Measurements from ENCODE around the gene CCDC186. TPM values are rescaled to one million over a fixed set of nuclear protein-coding genes. Genes with fewer than 3 reads are reported as not detected.

CCDC186 gene
- total RNA-seq, 1 experiment from 2014 or later: 26.3 TPM

GRCh38 chr10:114189700-114190099, 15.7 kb upstream of the CCDC186 start:
- BruUV-seq (replicated peaks): no TSS peak
- H3K4me1 Mint-ChIP-seq (ENCODE audit: low read depth, unreplicated experiment): no peaks in the 10 kb centered on the region
- H3K9me3 Mint-ChIP-seq (ENCODE audit: unreplicated experiment): no peaks in the 10 kb centered on the region
- H3K27me3 Mint-ChIP-seq (ENCODE audit: insufficient read depth, unreplicated experiment): no peaks in the 10 kb centered on the region
- H3K4me3 Mint-ChIP-seq (ENCODE audit: unreplicated experiment): no peak overlapping the region
- DNase-seq: no peak
- H3K27ac Mint-ChIP-seq (ENCODE audit: unreplicated experiment): no peak overlapping the region
- no peaks in the 10 kb centered on the region for H3K9me3 ChIP-seq
- ChIA-PET CTCF (no interaction called here), POLR2A (no interaction called here)
- TF ChIP-seq CTCF (IDR thresholded peaks at IDR 0.05; ENCODE audit: insufficient read depth in 1 of 2, low read depth in 1 of 2, low read length in 1 of 2, severe bottlenecking in 1 of 2, unreplicated experiment in 1 of 2): no peak
- no peaks in the 10 kb centered on the region for H3K36me3 ChIP-seq (ENCODE audit: control insufficient read depth, insufficient read depth, low read length)
- no peaks in the 10 kb centered on the region for H3K27me3 ChIP-seq (replicated peaks; ENCODE audit: control insufficient read depth, insufficient read depth, low read length)
- H3K4me3 ChIP-seq (ENCODE audit: low read depth, low read length): no peak overlapping the region
- intact Hi-C loops (cut with micrococcal nuclease; ENCODE audit: unreplicated experiment): no loop called here
- H3K4me1 ChIP-seq: no peaks in the 10 kb centered on the region
- no peaks in the 10 kb centered on the region for H3K36me3 Mint-ChIP-seq (ENCODE audit: insufficient read depth, unreplicated experiment)

- ChIA-PET CTCF (no interaction called here), POLR2A (no interaction called here)
- Histone ChIP-seq H3K9me3 (no peaks in the 10 kb centered on the region), H3K36me3 (ENCODE audit: control insufficient read depth, insufficient read depth, low read length) (no peaks in the 10 kb centered on the region), H3K27me3 (replicated peaks; ENCODE audit: control insufficient read depth, insufficient read depth, low read length) (no peaks in the 10 kb centered on the region), H3K4me1 (no peaks in the 10 kb centered on the region), H3K4me3 (ENCODE audit: low read depth, low read length) (no peak overlapping the region)
- Mint-ChIP-seq H3K27me3 (ENCODE audit: insufficient read depth, unreplicated experiment) (no peaks in the 10 kb centered on the region), H3K4me1 (ENCODE audit: low read depth, unreplicated experiment) (no peaks in the 10 kb centered on the region), H3K36me3 (ENCODE audit: insufficient read depth, unreplicated experiment) (no peaks in the 10 kb centered on the region), H3K27ac (ENCODE audit: unreplicated experiment) (no peak overlapping the region), H3K4me3 (ENCODE audit: unreplicated experiment) (no peak overlapping the region), H3K9me3 (ENCODE audit: unreplicated experiment) (no peaks in the 10 kb centered on the region)
- DNase-seq: no peak
- no peak for TF ChIP-seq CTCF (IDR thresholded peaks at IDR 0.05; ENCODE audit: insufficient read depth in 1 of 2, low read depth in 1 of 2, low read length in 1 of 2, severe bottlenecking in 1 of 2, unreplicated experiment in 1 of 2)
- BruUV-seq (replicated peaks): no TSS peak
- intact Hi-C loops (cut with micrococcal nuclease; ENCODE audit: unreplicated experiment): no loop called here
These were observed 14.9 kb upstream of the CCDC186 start for GRCh38 chr10:114188900-114189299.

- H3K4me1 Mint-ChIP-seq (ENCODE audit: low read depth, unreplicated experiment): no peaks in the 10 kb centered on the region
- Histone ChIP-seq H3K36me3 (ENCODE audit: control insufficient read depth, insufficient read depth, low read length) (no peaks in the 10 kb centered on the region), H3K4me1 (no peaks in the 10 kb centered on the region), H3K9me3 (no peaks in the 10 kb centered on the region), H3K27me3 (replicated peaks; ENCODE audit: control insufficient read depth, insufficient read depth, low read length) (no peaks in the 10 kb centered on the region), H3K4me3 (ENCODE audit: low read depth, low read length) (no peak overlapping the region)
- no peaks in the 10 kb centered on the region for H3K27me3 Mint-ChIP-seq (ENCODE audit: insufficient read depth, unreplicated experiment)
- no peaks in the 10 kb centered on the region for H3K9me3 Mint-ChIP-seq (ENCODE audit: unreplicated experiment)
- ChIA-PET POLR2A (no interaction called here), CTCF (no interaction called here)
- H3K27ac Mint-ChIP-seq (ENCODE audit: unreplicated experiment): no peak overlapping the region
- BruUV-seq (replicated peaks): no TSS peak
- no peak for TF ChIP-seq CTCF (IDR thresholded peaks at IDR 0.05; ENCODE audit: insufficient read depth in 1 of 2, low read depth in 1 of 2, low read length in 1 of 2, severe bottlenecking in 1 of 2, unreplicated experiment in 1 of 2)
- H3K36me3 Mint-ChIP-seq (ENCODE audit: insufficient read depth, unreplicated experiment): no peaks in the 10 kb centered on the region
- no peak overlapping the region for H3K4me3 Mint-ChIP-seq (ENCODE audit: unreplicated experiment)
- no peak for DNase-seq
- intact Hi-C loops (cut with micrococcal nuclease; ENCODE audit: unreplicated experiment): no loop called here
These were observed 14.0 kb upstream of the CCDC186 start for GRCh38 chr10:114188001-114188400.
